ENCODE data around the gene WFIKKN2. TPM values are rescaled to one million over a fixed set of nuclear protein-coding genes. Genes with fewer than 3 reads are reported as not detected.

The WFIKKN2 gene
- total and polyA plus RNA-seq, 7 donors, result 0.09 to 3.4 (median 0.32) TPM

DNA sequence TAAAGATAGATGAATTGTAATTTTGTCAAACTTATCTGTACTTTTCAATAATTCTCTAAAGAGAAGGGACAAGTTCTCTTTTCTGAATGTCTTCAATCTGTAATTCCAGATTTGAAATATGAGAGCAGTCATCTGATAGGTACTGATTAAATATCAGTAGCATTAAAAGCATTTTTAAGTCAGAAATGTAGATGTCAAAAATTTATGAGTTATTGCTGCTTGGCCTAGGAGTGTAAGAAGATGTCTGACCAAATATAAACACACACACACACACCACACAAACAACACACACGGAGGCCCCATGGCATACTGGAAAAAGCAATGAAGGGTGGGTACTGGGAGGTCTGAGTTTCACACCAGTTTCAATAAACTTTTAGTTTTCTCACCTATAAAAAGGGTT is 33.2 kb downstream of the WFIKKN2 start:
- TF ChIP-seq, protein P1, sequence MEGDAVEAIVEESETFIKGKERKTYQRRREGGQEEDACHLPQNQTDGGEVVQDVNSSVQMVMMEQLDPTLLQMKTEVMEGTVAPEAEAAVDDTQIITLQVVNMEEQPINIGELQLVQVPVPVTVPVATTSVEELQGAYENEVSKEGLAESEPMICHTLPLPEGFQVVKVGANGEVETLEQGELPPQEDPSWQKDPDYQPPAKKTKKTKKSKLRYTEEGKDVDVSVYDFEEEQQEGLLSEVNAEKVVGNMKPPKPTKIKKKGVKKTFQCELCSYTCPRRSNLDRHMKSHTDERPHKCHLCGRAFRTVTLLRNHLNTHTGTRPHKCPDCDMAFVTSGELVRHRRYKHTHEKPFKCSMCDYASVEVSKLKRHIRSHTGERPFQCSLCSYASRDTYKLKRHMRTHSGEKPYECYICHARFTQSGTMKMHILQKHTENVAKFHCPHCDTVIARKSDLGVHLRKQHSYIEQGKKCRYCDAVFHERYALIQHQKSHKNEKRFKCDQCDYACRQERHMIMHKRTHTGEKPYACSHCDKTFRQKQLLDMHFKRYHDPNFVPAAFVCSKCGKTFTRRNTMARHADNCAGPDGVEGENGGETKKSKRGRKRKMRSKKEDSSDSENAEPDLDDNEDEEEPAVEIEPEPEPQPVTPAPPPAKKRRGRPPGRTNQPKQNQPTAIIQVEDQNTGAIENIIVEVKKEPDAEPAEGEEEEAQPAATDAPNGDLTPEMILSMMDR (IDR thresholded peaks at IDR 0.05), result no peak
- 30 to 48% (median 38%) methylated on average over 1 of the region's 1 CpG for WGBS, 3 donors
- Histone ChIP-seq H3K27me3 (ENCODE audit: insufficient read depth in 3 of 3, low read length in 2 of 3) (no peaks in the 10 kb centered on the region), H3K36me3 (ENCODE audit: insufficient read depth in 1 of 2, low read depth in 1 of 2) (peaks cover 0 to 4% of the 10 kb centered on the region in 2 donors), H3K4me3 (peak overlapping the region; percentile 90), H3K27ac (peak overlapping the region; percentile 100), H3K4me1 (peaks cover 28% of the 10 kb centered on the region), H3K9me3 (no peaks in the 10 kb centered on the region)
- DNase-seq (no peak), ATAC-seq (no peak)
- intact Hi-C loops (cut with DNase I), result loop anchor here (5.0 to 10.0 kb wide), 2 partner anchors 34 to 286 kb away; partner anchors contain the start of gene NME1 (in 1 of the 2)

DNA sequence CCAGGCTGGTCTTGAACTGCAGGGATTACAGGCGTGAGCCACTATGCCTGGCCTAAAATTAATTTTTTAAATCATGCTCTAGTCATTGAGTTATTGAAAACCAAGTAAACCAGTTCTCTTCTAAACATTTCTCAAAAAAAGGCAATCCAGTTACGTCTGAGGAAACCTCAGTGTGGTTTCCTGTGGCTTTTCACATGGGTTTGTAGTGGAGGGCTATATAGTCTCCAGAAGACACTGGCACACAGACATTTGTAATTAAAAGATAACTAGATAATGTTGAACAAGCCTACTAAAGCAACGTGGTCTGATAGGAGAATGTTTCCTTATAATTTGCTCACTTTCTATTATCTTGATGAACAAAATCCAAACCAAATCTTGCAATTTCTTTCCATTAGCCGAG is 36.0 kb downstream of the WFIKKN2 start:
- Histone ChIP-seq H3K27ac (peak overlapping the region; percentile 79), H3K9me3 (no peaks in the 10 kb centered on the region), H3K36me3 (ENCODE audit: insufficient read depth in 1 of 2, low read depth in 1 of 2) (no peaks in the 10 kb centered on the region), H3K27me3 (ENCODE audit: insufficient read depth in 3 of 3, low read length in 2 of 3) (no peaks in the 10 kb centered on the region), H3K4me3 (no peak overlapping the region), H3K4me1 (peaks cover 28% of the 10 kb centered on the region)
- WGBS, 3 donors, result 74 to 87% (median 76%) methylated on average over 4 of the region's 4 CpGs
- no peak for DNase-seq
- TF ChIP-seq, protein P1 (IDR thresholded peaks at IDR 0.05), result no peak
- no peak for ATAC-seq
- intact Hi-C loops (cut with DNase I), result no loop called here

DNA sequence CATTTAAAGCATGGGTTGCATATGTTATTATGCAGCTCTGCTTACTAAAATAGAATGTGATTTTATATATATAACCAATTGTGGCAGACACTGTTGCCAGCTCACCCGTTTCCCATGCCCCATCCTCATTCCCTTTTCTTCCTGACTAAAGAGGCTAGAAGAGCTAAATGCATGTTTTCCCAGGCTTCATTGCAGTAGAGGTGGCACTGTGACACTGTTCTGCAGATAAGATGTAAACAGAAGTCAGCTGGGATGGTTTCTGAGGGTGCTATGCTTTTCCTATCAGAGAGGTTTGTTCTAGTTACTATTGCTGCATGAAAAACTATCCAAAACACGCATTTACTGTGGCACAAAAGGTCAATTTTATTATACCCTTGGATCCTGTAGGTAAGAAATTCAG is 36.5 kb downstream of the WFIKKN2 start:
- no peak for DNase-seq
- H3K4me1 ChIP-seq, result peaks cover 28% of the 10 kb centered on the region
- WGBS, 3 donors, result 71 to 78% (median 74%) methylated on average over 2 of the region's 2 CpGs
- H3K27me3 ChIP-seq (ENCODE audit: insufficient read depth in 3 of 3, low read length in 2 of 3), result no peaks in the 10 kb centered on the region
- no peaks in the 10 kb centered on the region for H3K9me3 ChIP-seq
- no peak for ATAC-seq
- peak overlapping the region; percentile 79 for H3K27ac ChIP-seq
- TF ChIP-seq, protein P1 (IDR thresholded peaks at IDR 0.05), result no peak
- H3K36me3 ChIP-seq (ENCODE audit: insufficient read depth in 1 of 2, low read depth in 1 of 2), result no peaks in the 10 kb centered on the region
- no peak overlapping the region for H3K4me3 ChIP-seq
- intact Hi-C loops (cut with DNase I), result no loop called here

DNA sequence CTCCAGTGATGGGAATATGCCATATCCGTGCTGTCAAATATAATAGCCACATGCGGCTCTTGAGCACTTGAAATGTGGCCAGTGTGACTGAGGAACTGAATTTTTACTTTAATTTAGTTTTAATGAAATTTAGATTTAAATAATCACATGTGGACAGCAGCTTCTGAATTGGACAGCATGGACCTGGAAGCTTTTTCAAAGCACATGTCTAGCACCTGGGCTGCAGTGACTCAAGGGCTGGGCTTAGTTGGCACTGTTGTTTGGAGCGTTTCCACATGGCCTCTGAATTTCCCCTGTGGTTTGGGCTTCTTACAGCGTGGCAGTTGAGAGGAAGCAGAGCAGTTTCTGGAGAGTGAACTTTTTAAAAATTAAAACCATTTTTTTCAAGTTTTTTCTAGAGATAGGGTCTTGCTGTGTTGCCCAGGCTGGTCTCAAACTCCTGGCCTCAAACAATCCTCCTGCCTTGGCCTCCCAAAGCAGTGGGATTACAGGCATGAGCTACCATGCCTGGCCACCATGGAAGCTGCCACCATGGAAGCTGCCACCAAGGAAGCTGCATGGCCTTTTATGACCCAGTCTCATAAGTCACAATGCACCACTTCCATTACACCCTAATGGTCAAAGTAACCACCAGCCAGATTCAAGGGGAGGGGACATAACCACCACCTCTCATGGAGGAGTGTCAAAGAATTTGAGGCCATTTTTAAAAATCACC is 37.5 kb downstream of the WFIKKN2 start:
- H3K4me3 ChIP-seq, result no peak overlapping the region
- H3K9me3 ChIP-seq, result no peaks in the 10 kb centered on the region
- WGBS, 3 donors, result 10 to 33% (median 13%) methylated on average over 4 of the region's 4 CpGs
- TF ChIP-seq, protein P1 (IDR thresholded peaks at IDR 0.05), result no peak
- peaks cover 28% of the 10 kb centered on the region for H3K4me1 ChIP-seq
- DNase-seq, result peak; percentile 48 to 71
- H3K36me3 ChIP-seq (ENCODE audit: insufficient read depth in 1 of 2, low read depth in 1 of 2), result no peaks in the 10 kb centered on the region
- intact Hi-C loops (cut with DNase I), result no loop called here
- peak; percentile 86 to 90 (median 86) for ATAC-seq
- peak overlapping the region; percentile 79 for H3K27ac ChIP-seq
- no peaks in the 10 kb centered on the region for H3K27me3 ChIP-seq (ENCODE audit: insufficient read depth in 3 of 3, low read length in 2 of 3)

All from psoas muscle (tissue), 8 donors.